ENCODE measurements around the gene GSS.
"Not testable (repeated sequence)": the region's sequence is repeated elsewhere in the genome, so short reads cannot be mapped to it uniquely, and the experiment has no call there.

GSS gene

GRCh38 chr20:34881689-34882088, 73.9 kb downstream of the GSS start:
- Histone ChIP-seq H3K4me3 (ENCODE audit: low read depth, low read length) (no peak overlapping the region), H3K36me3 (replicated peaks) (peaks cover 8% of the 10 kb centered on the region), H3K27me3 (replicated peaks) (no peaks in the 10 kb centered on the region), H3K27ac (no peak overlapping the region)
- in situ Hi-C loops (cut with HindIII; ENCODE audit: low pct_ligation_motif_present, low sequenced_read_pairs): no loop called here
- DNase-seq: no peak
- TF ChIP-seq CTCF (IDR thresholded peaks at IDR 0.05; ENCODE audit: low read depth, low read length, missing control alignments): no peak

DNA sequence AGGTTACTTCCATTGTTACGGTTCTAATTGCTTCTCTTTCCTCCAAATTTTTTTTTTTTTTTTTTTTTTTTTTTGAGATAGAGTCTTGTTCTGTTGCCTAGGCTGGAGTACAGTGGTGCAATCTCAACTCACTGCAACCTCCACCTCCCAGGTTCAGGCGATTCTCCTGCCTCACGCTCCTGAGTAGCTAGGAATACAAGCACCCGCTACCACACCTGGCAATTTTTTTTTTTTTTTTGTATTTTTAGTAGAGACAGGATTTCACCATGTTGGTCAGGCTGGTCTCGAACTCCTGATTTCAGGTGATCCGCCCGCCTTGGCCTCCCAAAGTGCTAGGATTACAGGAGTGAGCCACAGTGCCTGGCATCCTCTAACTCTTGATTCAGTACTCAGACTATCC, 74.6 kb downstream of the GSS start:
- H3K36me3 ChIP-seq (replicated peaks); H3K4me3 ChIP-seq (ENCODE audit: low read depth, low read length); H3K27me3 ChIP-seq (replicated peaks); H3K27ac ChIP-seq; in situ Hi-C loops (cut with HindIII; ENCODE audit: low pct_ligation_motif_present, low sequenced_read_pairs); DNase-seq: not testable (repeated sequence)

DNA sequence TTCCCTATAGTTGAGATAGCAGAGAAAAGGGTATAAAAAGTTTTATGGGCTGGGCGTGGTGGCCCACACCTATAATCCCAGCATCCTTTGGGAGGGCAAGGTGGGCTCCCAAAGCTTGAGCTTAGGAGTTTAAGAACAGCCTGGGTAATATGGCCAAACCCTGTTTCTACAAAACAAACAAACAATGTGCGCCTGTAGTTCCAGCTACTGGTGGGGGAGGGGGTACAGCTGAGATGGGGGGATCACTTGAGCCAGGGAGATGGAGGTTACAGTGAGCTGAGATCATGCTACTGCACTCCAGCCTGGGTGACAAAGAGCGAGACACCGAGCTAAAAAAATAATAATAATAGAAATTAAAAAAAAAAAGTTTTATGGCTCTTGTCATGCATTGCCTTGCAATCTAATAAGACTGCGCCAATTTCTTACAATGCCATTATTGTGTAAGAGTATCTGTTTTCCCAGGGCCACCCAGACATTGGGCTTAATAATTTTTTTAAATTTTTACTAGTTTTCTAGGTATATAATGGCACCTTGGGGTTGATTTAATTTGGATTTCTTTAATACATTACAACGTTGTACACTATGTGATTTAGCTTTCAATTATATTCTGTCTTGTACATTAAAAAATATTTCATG, 75.3 kb downstream of the GSS start:
- no peak for TF ChIP-seq CTCF (IDR thresholded peaks at IDR 0.05; ENCODE audit: low read depth, low read length, missing control alignments)
- H3K4me3 ChIP-seq (ENCODE audit: low read depth, low read length): no peak overlapping the region

More for the DNA sequence above, 75.3 kb downstream of the GSS start:
- DNase-seq: no peak
- H3K27me3 ChIP-seq (replicated peaks): no peaks in the 10 kb centered on the region
- in situ Hi-C loops (cut with HindIII; ENCODE audit: low pct_ligation_motif_present, low sequenced_read_pairs): no loop called here
- H3K36me3 ChIP-seq (replicated peaks): peaks cover 8% of the 10 kb centered on the region
- H3K27ac ChIP-seq: no peak overlapping the region

All from brain microvascular endothelial cell (primary cell).